ENCODE measurements around the gene SLC25A6. TPM values are rescaled to one million over a fixed set of nuclear protein-coding genes. Genes with fewer than 3 reads are reported as not detected.
"Not testable (repeated sequence)": the region's sequence is repeated elsewhere in the genome, so short reads cannot be mapped to it uniquely, and the experiment has no call there.

The SLC25A6 gene
- total RNA-seq, 2 experiments from 2014 or later = 460 to 476 TPM

DNA sequence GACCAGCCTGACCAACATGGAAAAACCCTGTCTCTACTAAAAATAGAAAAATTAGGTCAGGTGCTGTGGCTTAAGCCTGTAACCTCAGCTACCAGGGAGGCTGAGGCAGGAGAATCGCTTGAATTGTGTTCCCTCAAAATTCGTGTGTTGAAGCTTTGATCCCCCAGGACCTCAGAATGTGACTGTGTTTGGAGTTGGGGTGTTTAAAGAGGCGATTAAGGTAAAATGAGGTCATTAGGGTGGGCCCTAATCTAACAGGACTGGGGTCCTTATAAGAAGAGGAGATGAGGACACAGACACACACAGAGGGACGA lies 23.6 kb downstream of the SLC25A6 start:
- ChIA-PET POLR2A (no interaction called here), CTCF (no interaction called here)
- Mint-ChIP-seq H3K27me3 (no peaks in the 10 kb centered on the region), H3K36me3 (ENCODE audit: low read depth) (peaks cover 9% of the 10 kb centered on the region), H3K4me3 (no peak overlapping the region), H3K27ac (peak overlapping the region; percentile 59), H3K9me3 (no peaks in the 10 kb centered on the region), H3K4me1 (ENCODE audit: low read depth) (no peaks in the 10 kb centered on the region)
- intact Hi-C loops (cut with micrococcal nuclease) = no loop called here
- ATAC-seq (no peak), DNase-seq (no peak)
- TF ChIP-seq, protein P1, sequence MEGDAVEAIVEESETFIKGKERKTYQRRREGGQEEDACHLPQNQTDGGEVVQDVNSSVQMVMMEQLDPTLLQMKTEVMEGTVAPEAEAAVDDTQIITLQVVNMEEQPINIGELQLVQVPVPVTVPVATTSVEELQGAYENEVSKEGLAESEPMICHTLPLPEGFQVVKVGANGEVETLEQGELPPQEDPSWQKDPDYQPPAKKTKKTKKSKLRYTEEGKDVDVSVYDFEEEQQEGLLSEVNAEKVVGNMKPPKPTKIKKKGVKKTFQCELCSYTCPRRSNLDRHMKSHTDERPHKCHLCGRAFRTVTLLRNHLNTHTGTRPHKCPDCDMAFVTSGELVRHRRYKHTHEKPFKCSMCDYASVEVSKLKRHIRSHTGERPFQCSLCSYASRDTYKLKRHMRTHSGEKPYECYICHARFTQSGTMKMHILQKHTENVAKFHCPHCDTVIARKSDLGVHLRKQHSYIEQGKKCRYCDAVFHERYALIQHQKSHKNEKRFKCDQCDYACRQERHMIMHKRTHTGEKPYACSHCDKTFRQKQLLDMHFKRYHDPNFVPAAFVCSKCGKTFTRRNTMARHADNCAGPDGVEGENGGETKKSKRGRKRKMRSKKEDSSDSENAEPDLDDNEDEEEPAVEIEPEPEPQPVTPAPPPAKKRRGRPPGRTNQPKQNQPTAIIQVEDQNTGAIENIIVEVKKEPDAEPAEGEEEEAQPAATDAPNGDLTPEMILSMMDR (IDR thresholded peaks at IDR 0.05) = no peak

DNA sequence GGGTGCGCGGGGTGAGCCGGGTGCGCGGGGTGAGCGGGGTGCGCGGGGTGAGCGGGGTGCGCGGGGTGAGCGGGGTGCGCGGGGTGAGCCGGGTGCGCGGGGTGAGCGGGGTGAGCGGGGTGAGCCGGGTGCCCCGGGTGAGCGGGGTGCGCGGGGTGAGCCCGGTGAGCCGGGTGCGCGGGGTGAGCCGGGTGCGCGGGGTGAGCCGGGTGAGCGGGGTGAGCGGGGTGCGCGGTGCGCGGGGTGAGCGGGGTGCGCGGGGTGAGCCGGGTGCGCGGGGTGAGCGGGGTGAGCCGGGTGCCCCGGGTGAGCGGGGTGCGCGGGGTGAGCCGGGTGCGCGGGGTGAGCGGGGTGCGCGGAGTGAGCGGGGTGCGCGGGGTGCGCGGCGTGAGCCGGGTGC lies 25.6 kb downstream of the SLC25A6 start:
- H3K27me3 Mint-ChIP-seq, CTCF ChIA-PET: not testable (repeated sequence)

DNA sequence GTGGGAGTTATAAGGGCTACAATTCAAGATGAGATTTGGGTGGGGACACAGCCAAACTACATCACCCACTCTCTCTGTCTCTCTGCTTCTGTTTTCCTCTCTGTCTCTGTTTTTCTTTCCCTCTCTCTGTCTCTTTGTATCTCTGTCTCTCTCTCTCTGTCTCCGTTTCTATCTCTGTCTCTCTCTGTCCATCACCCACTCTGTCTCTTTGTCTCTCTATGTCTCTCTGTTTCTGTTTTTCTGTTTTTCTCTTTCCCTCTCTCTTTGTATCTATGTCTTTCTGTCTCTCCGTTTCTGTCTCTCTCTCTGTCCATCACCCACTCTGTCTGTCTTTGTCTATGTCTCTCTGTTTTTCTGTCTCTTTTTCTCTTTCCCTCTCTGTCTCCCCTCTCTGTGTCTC lies 30.0 kb downstream of the SLC25A6 start:
- Mint-ChIP-seq H3K4me3 (no peak overlapping the region), H3K27ac (no peak overlapping the region), H3K36me3 (ENCODE audit: low read depth) (peaks cover 24% of the 10 kb centered on the region), H3K4me1 (ENCODE audit: low read depth) (peaks cover 3% of the 10 kb centered on the region), H3K9me3 (no peaks in the 10 kb centered on the region), H3K27me3 (no peaks in the 10 kb centered on the region)
- intact Hi-C loops (cut with micrococcal nuclease) = no loop called here
- TF ChIP-seq, protein P1 (IDR thresholded peaks at IDR 0.05) = no peak
- ChIA-PET POLR2A (no interaction called here), CTCF (no interaction called here)
- ATAC-seq (no peak), DNase-seq (no peak)

More for the DNA sequence above, 25.6 kb downstream of the SLC25A6 start:
- H3K27ac Mint-ChIP-seq; ATAC-seq; intact Hi-C loops (cut with micrococcal nuclease); H3K4me1 Mint-ChIP-seq (ENCODE audit: low read depth); H3K9me3 Mint-ChIP-seq; H3K4me3 Mint-ChIP-seq; DNase-seq; POLR2A ChIA-PET: not testable (repeated sequence)
- H3K36me3 Mint-ChIP-seq (ENCODE audit: low read depth) = peaks cover 13% of the 10 kb centered on the region

DNA sequence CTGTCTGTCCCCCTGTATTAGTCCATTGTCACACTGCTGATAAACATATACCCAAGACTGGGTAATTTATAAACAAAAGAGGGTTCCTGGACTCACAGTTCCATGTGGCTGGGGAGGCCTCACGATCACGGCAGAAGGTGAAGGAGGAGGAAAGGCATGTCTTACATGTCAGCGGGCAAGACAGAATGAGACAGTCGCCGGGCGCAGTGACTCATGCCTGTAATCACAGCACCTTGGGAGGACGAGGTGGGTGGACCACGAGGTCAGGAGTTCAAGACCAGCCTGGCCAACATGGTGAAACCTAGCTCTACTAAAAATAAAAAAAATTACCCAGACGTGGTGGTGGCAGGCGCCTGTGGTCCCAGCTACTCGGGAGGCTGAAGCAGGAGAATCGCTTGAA lies 30.6 kb downstream of the SLC25A6 start:
- TF ChIP-seq, protein P1 (IDR thresholded peaks at IDR 0.05) = no peak

DNA sequence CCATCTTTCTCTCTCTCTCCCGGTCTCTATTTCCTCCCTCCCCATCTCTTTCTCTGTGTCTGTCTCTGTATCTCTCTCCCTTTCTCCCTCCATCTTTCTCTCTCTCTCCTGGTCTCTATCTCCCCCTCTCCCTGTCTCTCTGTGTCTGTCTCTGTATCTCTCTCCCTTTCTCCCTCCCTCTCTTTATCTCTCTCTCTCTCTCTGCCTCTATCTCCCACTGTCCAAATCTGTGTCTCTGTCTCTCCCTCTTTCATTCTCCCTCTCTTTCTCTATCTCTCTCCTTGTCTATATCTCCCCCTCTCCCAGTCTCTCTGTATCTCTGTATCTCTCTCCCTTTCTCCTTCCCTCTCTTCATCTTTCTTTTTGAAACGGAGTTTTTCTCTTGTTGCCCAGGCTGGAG lies 31.7 kb downstream of the SLC25A6 start:
- DNase-seq (no peak), ATAC-seq (no peak)
- ChIA-PET CTCF (no interaction called here), POLR2A (no interaction called here)
- TF ChIP-seq, protein P1 (IDR thresholded peaks at IDR 0.05) = no peak
- Mint-ChIP-seq H3K27ac (no peak overlapping the region), H3K4me3 (no peak overlapping the region), H3K36me3 (ENCODE audit: low read depth) (peaks cover 24% of the 10 kb centered on the region), H3K9me3 (no peaks in the 10 kb centered on the region), H3K4me1 (ENCODE audit: low read depth) (peaks cover 9% of the 10 kb centered on the region), H3K27me3 (no peaks in the 10 kb centered on the region)
- intact Hi-C loops (cut with micrococcal nuclease) = no loop called here

More for the DNA sequence above, 30.6 kb downstream of the SLC25A6 start:
- DNase-seq = peak; percentile 54
- intact Hi-C loops (cut with micrococcal nuclease) = no loop called here
- POLR2A ChIA-PET = no interaction called here
- ATAC-seq = peak; percentile 49
- Mint-ChIP-seq H3K9me3 (no peaks in the 10 kb centered on the region), H3K4me3 (no peak overlapping the region), H3K27me3 (no peaks in the 10 kb centered on the region), H3K4me1 (ENCODE audit: low read depth) (peaks cover 3% of the 10 kb centered on the region), H3K27ac (no peak overlapping the region), H3K36me3 (ENCODE audit: low read depth) (peaks cover 24% of the 10 kb centered on the region)
- CTCF ChIA-PET = no interaction called here

DNA sequence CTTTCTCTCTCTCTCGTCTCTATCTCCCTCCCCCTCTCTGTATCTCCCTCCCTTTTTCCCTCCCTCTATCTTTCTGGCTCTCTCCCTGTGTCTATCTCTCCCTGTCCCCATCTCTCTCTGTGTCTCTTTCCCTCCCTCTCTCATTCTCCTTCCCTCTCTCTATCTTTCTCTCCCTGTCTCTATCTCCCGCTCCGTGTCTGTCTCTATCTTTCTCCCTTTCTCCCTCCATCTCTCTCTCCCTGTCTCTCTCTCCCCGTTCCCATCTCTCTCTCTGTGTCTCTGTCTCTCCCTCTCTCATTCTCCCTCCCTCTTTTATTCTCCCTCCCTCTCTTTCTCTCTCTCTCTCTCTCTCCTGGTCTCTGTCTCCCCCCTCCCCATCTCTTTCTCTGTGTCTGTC lies 32.4 kb downstream of the SLC25A6 start:
- ATAC-seq (peak; percentile 22), DNase-seq (no peak)
- Mint-ChIP-seq H3K36me3 (ENCODE audit: low read depth) (peaks cover 21% of the 10 kb centered on the region), H3K9me3 (no peaks in the 10 kb centered on the region), H3K27me3 (no peaks in the 10 kb centered on the region), H3K27ac (no peak overlapping the region), H3K4me1 (ENCODE audit: low read depth) (peaks cover 9% of the 10 kb centered on the region), H3K4me3 (no peak overlapping the region)
- intact Hi-C loops (cut with micrococcal nuclease) = no loop called here
- CTCF ChIA-PET = no interaction called here
- TF ChIP-seq, protein P1 (IDR thresholded peaks at IDR 0.05) = no peak
- POLR2A ChIA-PET = no interaction called here

Measured in activated CD8-positive, alpha-beta T cell treated with anti-CD3 and anti-CD28 coated beads for 36 hours (primary cell).